GM21717 (cell line): ENCODE data around the gene DGUOK.
"Not testable (repeated sequence)": the region's sequence is repeated elsewhere in the genome, so short reads cannot be mapped to it uniquely, and the experiment has no call there.

Source experiments
- ATAC-seq: cut with Tn5 transposase; IDR thresholded peaks from one replicate; pipeline ENCODE4 v1.9.1; 2021; ENCODE audit warnings: mild to moderate bottlenecking, moderate library complexity; ENCODE audit not compliant: unreplicated experiment

DGUOK gene

DNA sequence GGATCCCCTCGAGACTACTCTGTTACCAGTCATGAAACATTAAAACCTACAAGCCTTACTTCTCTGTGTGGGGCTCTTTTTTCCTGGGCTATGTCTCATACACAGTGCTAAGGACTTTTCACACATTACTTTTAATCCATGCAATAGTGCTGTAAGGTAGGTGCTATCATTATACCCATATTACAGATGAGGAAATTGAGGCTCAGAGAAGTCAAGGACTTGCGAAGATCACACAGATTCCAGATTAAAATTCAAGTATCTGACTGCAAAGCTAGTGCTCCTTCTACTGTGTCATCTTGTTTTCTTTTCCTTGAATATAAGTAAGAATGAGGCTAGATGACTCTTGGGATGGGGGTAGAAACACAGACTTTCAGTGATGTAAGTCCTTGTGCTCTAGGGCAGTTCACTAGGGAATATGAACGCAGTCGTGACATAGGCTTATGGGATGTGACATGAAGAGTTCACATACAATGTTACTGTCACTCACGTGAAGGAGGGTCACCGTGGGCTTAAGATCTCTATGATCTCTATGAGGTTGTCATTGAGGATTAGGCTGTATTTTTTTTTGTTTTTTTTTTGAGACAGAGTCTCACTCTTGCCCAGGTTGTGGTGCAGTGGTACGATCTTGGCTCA lies 7.0 kb upstream of the DGUOK start:
- ATAC-seq, result no peak

DNA sequence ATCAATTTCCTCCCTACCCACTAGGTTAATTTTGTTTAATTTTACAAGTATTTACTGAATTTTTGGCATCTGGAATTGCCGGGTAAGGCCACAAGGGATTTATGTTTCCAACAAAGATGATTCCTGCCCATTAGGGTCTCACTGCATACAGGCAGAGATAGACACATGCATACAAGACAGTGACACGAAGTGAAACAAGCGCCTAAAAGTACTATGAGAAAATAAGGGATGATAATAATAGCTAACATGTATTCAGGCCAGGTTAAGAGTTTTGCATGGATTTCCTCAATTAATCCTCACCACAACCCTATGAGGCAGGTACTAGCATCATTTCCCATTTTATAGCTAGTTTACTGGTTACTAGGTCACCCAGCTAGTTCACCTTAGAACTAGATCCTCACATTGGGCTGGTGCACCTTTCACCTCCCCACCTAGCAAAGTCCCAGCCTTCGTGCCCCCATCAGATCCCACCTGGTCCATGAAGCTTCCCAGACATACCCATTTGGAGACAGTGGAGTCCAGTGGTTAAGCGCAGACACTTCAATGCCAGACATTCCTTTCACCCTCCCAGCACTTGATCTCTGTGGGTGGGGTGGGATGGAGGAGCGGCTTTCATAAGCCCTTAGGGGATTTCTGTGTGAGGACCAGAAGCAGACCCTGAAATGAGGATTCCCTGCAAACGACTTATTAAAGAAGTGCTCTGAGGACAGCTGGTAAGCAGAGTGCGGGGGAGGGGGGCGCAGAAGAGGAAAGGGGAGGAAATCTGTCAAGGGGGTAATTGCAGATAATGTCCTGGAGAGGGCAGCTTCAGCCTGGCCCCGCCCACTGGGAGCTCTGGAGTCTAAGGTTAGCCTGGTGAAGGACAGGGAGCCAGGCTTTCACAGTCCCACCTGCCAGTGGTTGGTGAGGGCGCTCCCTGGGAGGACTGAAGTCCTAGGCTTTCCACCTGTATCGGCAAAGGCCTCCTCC lies 5.8 kb upstream of the DGUOK start:
- ATAC-seq, result no peak

DNA sequence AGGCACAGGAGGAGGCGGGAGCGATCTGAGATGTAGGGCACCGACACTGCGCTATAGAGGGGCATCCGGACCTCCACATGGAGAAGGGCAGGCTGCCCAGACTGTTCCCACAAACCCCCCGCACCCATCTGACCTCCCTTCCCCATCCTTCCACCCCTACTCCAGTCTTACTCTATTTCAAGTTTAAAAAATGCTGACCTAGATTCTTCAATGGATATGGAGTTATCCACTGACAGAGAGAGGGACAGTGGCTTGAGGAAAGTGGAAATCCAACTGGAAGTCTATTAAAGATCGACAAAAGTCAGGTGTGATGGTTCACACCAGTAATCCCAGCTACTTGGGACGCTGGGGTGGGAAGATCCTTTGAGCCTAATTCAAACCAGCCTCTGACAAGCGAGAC lies 5.1 kb upstream of the DGUOK start:
- ATAC-seq, result no peak

DNA sequence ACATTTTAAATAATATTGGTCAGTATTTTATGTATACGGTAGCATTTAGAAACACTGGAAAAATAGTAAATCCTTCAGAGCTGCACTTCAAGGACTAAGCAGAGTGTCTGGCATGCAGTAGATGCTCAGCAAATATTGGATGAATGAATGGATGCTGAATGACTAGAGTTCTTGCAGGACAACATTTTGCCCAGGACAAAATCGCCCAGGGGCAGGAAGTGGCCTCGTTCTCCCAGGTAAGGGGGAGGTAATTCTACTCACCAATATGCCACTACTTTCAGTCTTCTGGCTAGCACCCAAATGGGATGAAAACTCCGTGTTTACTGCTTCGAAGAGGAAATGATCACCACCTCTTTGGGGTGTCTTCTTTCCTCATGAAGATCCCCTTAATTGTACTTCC lies 4.0 kb upstream of the DGUOK start:
- ATAC-seq, result no peak

DNA sequence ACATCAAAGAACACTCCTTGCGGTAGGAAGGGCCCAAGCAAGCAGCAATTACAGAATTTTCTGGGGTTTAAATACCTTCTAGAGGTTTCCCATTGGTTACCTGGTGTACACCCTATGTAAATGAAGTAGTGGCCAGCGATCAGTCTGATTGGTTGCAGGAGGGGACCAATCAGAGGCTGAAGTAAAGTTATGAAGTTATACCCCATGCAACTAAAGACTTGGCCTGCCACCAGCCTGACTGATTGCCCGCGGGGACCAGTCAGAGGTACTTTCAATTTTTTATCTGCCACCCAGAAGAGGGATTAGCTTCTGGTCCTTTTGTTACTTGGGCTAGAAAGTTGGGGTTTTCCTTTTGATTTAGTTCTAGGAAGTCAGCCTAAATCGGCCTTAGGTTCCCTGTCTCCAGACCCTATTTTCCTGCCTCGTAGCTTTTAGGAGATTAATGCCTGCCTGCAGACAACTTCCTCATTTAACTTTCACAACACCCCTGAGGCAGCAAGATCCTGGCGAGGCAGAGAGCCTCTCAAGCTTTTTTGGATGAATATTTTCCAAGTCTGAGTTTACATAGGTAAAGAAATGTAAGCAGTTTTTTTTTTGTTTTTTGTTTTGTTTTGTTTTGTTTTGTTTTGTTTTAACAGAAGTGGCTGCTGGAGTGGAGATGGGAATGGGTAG lies 1.5 kb upstream of the DGUOK start:
- ATAC-seq, result no peak

DNA sequence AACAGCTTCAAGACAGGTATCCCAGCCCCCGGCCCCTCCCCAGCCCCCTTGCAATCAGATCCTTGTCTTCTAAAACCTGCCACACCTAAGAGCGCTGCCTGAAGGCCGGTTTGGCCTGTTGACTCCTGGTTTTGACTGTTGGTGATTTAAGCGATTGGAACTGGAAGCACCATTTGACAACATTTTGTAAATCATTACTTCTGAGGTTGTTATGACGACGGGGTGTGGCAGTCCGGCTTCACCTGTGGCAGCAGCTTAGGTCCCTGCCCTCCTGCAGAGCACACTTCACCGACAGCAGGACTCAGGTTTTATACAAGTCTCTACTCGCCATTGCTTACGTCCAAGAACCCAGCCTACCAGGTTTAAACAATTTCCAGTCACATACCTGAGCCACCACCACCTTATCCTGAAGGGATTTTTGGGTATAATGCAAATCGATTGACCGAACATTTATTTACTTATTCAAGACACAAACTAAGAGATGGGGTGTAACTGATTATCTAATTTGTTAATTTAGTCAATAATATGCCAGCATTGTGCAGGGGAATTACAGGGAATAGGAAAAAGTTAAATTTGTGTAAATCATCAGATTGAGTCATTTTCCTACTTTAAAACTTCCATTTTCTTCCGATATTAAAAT lies 707 bp upstream of the DGUOK start:
- ATAC-seq, result no peak

DNA sequence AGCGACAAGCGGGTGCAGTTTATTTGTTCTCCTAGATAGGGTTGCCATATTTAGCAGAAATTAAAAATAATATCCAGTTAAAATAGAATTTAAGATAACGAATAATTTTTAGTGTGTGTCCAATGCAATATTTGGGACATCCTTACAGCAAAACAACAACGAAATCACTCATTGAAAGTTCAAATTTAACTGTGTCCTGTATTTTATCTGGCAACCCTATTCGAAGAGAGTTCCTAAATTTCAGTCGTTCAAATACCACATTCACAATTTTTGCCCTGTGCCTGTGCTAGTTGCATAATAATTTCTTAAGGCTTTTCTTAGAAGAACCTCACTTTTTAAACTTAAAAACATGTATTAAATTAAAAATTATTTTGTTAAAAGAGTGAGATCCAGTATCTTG lies 664 bp downstream of the DGUOK start:
- ATAC-seq, result no peak

DNA sequence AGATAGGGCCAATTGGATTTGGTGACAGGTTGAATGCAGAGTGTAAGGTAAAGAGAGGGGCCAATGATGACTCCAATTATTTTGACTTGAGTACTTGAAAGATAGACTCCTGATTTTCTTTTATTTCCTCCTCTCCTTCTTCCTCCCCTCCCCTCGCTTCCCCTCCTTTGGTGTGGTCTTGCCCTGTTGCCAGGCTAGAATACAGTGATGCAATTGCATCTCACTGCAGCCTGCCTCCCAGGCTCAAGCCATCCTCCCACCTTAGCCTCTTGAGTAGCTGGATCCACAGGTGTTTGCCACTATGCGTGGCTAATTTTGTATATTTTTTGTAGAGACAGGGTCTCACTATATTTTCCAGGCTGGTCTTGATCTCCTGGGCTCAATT lies 2.3 kb downstream of the DGUOK start:
- no peak for ATAC-seq

DNA sequence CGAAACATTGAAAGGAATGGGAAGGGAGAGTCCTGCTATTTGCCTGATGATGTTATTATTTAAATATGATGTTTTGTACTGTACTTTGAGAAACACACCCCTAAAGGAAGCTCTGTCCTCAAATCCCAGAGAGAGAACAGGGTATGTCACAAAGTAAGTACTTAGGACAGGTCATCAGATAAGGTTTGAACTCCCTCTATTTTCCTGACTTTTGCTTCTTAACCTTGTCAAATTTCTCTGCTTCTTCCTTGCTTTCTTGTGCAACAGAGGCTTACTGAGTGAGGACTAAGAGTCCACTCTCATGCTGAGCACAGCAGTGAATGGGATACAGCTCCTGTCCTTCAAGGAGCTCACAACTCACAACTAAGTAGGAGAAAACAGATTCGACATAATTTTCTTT lies 3.7 kb downstream of the DGUOK start:
- no peak for ATAC-seq

DNA sequence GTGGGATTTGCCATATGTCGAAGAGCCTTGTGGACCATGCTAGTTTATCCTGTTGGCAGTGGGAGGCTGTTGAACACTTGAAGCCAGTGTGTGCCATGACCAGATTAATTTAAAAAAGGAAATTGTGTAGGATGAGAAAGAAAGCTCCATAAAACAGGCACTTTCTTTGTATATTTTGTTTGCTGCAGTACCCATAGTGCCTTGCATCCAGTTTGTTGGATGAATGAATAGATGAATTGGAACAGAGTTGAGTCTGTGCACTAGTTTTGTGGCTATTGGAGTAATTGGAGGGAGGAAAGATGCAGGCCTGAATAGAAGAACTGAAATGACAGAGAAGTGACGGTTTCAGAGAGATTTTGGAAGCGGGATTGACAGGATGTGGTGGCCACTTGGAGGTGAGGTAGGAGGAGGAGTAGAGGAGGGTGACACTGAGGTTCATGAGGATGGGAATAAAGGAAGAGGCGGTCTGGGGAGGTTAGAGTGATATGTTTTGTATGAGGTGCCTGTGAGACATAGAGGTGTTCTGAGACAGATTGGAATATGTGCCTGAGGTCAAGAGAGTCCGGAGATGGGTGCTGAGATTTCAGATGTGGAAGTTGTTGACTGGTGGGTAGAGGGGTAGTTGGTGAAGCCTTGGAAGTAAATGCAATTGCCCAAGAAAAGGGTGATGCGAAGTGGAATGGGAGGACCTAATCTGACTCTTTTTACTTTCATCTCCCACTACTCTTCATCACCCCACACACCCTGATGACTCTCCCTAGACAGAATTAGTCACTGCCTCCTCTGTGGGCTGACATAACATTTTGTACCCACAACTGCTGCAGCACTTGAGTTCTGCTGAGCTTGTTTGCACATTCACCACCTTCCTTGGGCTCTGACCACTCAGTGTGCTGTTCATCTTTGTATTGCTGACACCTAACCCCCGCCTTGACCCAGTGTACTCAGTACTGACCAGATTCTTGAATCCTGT lies 5.1 kb downstream of the DGUOK start:
- ATAC-seq, result no peak

DNA sequence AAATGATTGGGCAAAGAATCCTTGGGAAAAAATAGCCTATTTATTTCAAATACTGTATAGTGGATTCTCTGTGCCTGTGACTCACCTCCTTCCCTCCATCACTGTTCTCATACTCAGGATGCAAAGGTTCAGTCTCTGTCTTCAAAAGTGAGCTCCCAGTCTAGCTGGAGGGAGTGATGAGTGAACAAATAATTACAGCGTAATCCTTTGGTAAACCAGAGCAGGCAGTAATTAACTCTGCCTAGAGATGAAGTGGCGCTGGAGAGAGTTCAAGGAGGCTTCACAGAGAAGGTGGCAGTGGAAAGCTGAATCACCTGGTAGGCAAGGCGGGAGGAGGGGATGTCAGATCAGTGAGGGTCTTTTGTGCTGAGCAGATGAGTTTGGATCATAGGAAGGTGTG lies 6.5 kb downstream of the DGUOK start:
- no peak for ATAC-seq

DNA sequence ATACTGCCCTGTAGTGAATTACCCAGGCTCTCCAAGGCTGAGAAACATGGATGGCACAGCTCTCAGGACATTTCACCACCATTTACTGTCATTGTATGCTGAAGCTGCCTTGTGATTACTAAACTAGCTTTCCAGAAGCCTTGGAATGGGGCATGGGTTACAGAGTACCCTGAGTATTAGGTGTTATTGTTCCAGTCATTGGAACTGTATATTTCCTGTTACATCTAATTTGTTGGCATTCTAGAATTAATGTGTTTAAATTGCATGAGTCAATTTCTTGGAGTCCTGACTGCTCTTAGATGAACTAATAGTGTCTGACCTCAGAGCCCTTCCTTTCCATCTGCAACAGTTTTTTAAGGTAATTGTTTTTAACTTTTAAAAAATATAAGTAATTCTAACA lies 9.0 kb downstream of the DGUOK start:
- no peak for ATAC-seq

DNA sequence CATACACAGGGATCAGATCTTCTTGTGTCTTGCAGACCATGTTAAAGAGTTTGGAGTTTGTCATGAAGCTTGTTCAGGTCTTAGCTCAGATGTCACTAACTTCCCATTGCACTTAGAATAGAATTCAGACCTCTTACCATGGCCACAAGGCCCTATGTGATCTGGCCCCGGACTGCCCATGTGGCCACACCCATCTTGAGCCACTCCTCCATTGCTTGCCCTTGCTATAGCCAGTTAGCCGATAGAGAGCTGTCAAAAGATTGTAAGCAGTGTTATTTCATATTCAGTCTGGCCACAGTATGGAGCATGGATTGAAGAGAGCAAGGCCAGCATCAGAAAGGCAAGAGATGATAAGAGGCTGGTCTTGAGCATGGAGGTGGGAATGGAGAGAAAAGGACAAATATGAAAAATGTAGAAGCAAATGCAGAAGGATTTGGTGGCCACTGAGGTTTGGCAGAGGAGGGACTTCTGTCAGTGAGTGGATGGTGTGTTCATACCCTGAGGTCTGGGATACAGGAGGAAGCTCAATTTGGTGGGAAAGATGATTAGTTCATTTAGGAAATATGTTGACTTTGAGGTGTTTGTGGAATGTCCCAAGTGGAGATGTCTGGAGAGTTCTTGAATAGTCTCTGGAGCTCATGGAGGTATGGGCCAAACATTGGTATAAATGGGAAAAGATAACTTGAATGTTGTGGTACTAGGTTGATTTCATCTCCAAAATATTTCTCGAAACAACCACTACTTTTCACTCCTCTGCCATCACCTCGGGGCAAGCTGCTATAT lies 10.6 kb downstream of the DGUOK start:
- ATAC-seq, result no peak

DNA sequence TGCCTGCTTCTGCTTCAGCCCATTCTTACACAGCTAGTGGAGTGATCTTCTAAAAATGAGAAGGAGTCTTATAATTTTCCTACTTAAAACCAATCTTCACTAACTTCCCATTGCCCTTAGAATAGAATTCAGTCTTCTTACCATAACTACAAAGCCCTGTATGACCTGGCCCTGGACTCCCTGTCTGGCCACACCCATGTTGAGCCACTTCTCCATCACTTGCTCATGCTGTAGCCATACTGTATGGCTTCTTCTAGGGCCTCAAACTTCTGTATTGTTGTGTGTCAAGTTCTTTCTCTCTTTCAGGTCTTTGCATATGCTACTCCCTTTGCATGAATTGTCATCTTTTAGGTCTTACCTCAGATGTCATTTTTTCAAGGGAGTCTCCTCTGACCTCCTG lies 11.2 kb downstream of the DGUOK start:
- no peak for ATAC-seq

DNA sequence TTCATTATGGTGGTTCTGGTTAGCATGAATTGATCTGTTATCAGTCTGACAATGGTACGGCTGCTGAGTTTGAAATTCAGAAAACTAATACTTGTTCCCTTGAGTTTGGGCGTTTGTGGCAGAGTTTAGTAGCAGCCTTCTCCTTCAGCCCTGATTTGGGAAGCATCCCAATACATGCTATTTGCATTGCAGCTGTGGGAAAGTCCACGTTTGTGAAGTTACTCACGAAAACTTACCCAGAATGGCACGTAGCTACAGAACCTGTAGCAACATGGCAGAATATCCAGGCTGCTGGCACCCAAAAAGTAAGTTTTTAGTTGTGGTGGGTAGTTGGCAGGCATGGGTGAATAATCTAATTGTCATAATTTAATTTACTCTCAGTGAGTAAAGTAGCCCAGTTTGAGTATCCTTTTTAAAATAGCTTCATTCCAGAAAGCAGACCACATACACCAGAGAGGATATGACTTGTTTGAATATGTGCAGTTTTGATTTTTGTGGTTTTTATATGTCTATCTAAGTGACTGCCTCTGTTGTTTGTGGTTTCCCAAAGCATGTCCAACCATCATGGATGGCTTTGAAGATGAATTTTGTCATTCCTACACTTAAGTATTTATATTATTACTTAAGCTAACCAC lies 12.2 kb downstream of the DGUOK start:
- ATAC-seq, result no peak

DNA sequence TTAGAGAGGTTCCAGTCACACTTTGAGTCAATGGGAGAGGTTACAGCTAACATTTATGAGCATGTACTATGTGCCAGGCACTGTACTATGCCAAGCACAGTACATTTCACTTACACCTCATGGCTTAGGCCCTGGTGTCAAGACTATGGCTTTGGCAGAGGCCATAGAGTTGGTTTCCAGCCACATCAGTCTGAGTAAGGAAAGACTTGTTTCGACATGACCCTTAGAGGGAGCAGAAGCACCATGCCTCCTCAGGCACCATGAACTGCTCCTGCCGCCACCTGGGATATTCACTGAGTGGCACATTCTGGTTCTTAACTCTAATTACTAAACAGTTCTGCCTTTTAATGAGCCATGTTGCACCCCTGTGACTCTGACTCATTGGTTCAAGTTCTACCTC lies 12.7 kb downstream of the DGUOK start:
- ATAC-seq, result no peak

DNA sequence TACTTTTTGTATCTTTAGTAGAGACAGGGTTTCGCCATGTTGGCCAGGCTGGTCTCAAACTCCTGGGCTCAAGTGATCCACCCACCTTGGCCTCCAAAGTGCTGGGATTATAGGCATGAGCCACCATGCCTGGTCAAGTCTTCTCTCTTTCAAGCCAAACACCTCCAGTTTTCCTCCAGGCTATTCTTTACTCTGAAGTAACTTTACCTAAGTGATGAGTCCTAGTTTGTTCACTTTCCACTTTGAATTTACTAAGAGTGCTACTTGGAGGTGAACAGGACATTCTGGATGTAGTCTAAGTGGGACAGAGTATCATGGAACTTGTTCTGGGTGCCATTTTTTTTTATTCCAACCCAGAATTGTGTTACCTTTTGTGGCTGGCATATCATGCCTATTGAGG lies 13.4 kb downstream of the DGUOK start:
- not testable (repeated sequence) for ATAC-seq

DNA sequence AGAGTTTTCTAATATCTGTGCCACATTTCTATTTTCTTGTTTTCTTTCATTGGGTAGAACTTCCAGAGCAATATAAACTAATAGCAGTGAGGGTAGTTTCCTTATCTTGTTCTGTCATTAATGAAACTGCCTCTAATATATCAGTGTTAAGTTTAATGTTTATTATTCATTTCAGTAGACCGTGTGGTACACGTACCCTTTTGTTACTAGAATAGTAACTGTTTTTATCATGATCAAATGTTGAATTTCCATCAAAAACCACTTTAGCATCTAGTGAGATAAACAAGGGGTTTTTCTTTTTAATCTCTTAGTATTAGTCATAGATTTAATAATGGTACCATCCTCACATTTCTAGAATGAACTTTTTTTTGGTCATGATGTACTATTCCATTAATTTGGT lies 16.0 kb downstream of the DGUOK start:
- ATAC-seq, result no peak

DNA sequence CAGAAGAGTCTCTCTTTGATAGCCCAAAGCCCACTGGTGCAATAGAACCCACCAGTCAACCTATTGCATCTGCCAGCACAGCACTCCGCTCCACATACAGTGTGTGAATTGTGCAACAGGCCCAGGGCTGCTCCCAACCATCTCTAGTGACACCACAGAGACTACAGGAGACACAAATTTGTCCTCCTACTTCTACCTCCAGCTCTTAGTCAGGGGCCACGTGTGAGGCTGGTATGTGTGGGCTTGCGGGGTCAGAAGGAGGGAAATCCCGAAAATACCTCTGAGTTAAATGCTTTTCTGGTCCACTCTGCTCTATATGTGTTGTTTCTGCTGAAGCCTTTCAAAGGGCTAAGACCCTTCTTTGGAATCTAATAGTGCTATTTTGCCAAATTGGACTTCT lies 18.0 kb downstream of the DGUOK start:
- ATAC-seq, result no peak
